ENCODE results near the gene FAM114A1.

DNA sequence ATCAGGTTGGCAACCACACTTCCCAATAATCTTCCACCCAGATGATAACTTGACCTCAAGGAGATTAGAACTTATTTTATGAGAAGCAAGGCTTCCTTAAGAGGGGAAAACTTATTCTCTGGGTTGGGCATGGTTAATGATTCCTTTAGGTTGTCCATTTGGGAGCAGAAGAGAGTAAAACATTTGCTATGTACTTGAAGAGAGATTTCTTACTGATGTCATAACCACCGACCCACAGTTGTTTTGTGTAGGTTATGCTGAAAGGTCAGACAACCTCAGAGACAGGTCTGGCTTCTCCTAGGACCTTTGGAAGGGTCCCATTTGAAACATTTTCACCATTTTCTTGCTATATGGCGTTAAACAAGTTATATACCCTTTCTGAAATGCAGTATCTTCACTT, 56.1 kb downstream of the FAM114A1 start:
- TF ChIP-seq, protein P1, sequence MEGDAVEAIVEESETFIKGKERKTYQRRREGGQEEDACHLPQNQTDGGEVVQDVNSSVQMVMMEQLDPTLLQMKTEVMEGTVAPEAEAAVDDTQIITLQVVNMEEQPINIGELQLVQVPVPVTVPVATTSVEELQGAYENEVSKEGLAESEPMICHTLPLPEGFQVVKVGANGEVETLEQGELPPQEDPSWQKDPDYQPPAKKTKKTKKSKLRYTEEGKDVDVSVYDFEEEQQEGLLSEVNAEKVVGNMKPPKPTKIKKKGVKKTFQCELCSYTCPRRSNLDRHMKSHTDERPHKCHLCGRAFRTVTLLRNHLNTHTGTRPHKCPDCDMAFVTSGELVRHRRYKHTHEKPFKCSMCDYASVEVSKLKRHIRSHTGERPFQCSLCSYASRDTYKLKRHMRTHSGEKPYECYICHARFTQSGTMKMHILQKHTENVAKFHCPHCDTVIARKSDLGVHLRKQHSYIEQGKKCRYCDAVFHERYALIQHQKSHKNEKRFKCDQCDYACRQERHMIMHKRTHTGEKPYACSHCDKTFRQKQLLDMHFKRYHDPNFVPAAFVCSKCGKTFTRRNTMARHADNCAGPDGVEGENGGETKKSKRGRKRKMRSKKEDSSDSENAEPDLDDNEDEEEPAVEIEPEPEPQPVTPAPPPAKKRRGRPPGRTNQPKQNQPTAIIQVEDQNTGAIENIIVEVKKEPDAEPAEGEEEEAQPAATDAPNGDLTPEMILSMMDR (conservative IDR thresholded peaks at IDR 0.05), result no peak
- TF ChIP-seq ZFX (IDR thresholded peaks at IDR 0.05), result no peak
